Stimulated activated CD8-positive, alpha-beta memory T cell treated with anti-CD3 and anti-CD28 coated beads, Interleukin-4, amount 100 ng/mL, for 24 hours (primary cell): ENCODE data around the gene TBX15.

Experiments
- DNase-seq: peaks from one replicate; pipeline ENCODE4 v3.0.0-alpha.2; 2020; ENCODE audit warnings: low read depth

Gene TBX15

GRCh38 chr1:118890851-118891384 lies 97.2 kb downstream of the TBX15 start:
- DNase-seq: no peak

GRCh38 chr1:118884946-118885345 lies 103.2 kb downstream of the TBX15 start:
- no peak for DNase-seq

- DNase-seq: no peak
These were observed 106.4 kb downstream of the TBX15 start for GRCh38 chr1:118881751-118882150.

GRCh38 chr1:118878661-118879060 lies 109.5 kb downstream of the TBX15 start:
- DNase-seq: no peak

GRCh38 chr1:118877668-118878396 lies 110.3 kb downstream of the TBX15 start:
- no peak for DNase-seq

GRCh38 chr1:118871582-118872171 lies 116.5 kb downstream of the TBX15 start:
- DNase-seq: no peak

- no peak for DNase-seq
These were observed 119.8 kb downstream of the TBX15 start for GRCh38 chr1:118868387-118868786.

- no peak for DNase-seq
These were observed 121.8 kb downstream of the TBX15 start for GRCh38 chr1:118866330-118866729.

GRCh38 chr1:118863688-118864087 lies 124.5 kb downstream of the TBX15 start:
- DNase-seq: no peak

GRCh38 chr1:118862755-118863154 lies 125.4 kb downstream of the TBX15 start:
- no peak for DNase-seq

- DNase-seq: no peak
These were observed 126.9 kb downstream of the TBX15 start for GRCh38 chr1:118861216-118861615.

GRCh38 chr1:118859999-118860398 lies 128.1 kb downstream of the TBX15 start:
- no peak for DNase-seq

GRCh38 chr1:118846443-118846842 lies 141.7 kb downstream of the TBX15 start:
- DNase-seq: no peak

- no peak for DNase-seq
These were observed 145.5 kb downstream of the TBX15 start for GRCh38 chr1:118842452-118843201.

- no peak for DNase-seq
These were observed 146.6 kb downstream of the TBX15 start for GRCh38 chr1:118841521-118841920.
